ENCODE measurements around the gene STX3.

DNA sequence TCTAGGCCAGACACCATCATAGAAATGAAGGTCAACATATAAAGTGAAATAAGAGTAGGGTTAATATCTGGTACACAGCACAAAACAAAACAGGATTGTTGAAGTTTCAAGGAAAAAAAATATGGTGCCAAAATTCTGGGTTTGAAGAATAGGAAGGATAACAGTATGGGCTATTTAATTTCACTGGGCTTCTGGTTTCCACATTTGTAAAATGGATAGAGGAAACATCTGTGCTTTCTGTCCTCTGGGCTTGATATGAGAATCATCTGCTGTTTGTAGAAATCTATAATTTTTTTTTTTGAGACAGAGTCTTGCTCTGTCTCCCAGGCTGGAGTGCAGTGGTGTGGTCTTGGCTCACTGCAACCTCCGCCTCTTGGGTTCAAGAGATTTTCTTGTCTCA lies 27.8 kb upstream of the STX3 start:
- TF ChIP-seq POLR2AphosphoS5 (IDR thresholded peaks at IDR 0.05) = no peak
- TF ChIP-seq POLR2A (IDR thresholded peaks at IDR 0.05) = no peak
- TF ChIP-seq, protein P1, sequence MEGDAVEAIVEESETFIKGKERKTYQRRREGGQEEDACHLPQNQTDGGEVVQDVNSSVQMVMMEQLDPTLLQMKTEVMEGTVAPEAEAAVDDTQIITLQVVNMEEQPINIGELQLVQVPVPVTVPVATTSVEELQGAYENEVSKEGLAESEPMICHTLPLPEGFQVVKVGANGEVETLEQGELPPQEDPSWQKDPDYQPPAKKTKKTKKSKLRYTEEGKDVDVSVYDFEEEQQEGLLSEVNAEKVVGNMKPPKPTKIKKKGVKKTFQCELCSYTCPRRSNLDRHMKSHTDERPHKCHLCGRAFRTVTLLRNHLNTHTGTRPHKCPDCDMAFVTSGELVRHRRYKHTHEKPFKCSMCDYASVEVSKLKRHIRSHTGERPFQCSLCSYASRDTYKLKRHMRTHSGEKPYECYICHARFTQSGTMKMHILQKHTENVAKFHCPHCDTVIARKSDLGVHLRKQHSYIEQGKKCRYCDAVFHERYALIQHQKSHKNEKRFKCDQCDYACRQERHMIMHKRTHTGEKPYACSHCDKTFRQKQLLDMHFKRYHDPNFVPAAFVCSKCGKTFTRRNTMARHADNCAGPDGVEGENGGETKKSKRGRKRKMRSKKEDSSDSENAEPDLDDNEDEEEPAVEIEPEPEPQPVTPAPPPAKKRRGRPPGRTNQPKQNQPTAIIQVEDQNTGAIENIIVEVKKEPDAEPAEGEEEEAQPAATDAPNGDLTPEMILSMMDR (IDR thresholded peaks at IDR 0.05) = no peak

All from gastroesophageal sphincter (tissue), 3 donors.